DOHH2 (cell line): ENCODE data around the gene CBLN4.

Source experiments
- EZH2phosphoT487 ChIP-seq: fragments of 200-600 bp; sonication (generic); IDR thresholded peaks from 2 replicates; pipeline ENCODE4 v1.6.1; 2017; ENCODE audit warnings: borderline replicate concordance, mild to moderate bottlenecking, antibody characterized with exemption, low read length, moderate library complexity, mixed read lengths
- TF ChIP-seq, protein P1 (sequence below): fragments of 200-600 bp; sonication (generic); IDR thresholded peaks from one replicate; pipeline ENCODE4 v1.5.1; 2014; ENCODE audit warnings: antibody characterized with exemption, mild to moderate bottlenecking, low read depth, low read length; ENCODE audit not compliant: poor library complexity, severe bottlenecking

DNA sequence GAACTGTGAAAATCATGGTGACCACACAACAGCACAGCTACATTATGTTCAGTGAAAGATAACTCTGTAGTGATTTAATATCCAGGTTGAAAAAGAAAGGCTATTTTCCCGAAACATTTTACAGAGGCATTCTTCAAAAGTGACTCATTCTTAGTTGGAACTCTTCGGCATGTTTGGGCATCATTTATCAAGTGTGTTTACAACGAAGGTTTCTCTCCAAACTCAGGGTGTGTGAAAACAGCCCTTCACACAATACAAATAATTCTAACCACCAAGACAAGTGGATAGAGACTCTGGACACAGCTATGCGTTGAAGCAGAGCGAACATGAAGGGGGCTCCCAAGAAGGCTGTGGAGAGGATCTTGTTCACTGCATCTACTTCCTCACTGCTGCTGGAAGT lies 57.6 kb downstream of the CBLN4 start:
- TF ChIP-seq, protein P1, sequence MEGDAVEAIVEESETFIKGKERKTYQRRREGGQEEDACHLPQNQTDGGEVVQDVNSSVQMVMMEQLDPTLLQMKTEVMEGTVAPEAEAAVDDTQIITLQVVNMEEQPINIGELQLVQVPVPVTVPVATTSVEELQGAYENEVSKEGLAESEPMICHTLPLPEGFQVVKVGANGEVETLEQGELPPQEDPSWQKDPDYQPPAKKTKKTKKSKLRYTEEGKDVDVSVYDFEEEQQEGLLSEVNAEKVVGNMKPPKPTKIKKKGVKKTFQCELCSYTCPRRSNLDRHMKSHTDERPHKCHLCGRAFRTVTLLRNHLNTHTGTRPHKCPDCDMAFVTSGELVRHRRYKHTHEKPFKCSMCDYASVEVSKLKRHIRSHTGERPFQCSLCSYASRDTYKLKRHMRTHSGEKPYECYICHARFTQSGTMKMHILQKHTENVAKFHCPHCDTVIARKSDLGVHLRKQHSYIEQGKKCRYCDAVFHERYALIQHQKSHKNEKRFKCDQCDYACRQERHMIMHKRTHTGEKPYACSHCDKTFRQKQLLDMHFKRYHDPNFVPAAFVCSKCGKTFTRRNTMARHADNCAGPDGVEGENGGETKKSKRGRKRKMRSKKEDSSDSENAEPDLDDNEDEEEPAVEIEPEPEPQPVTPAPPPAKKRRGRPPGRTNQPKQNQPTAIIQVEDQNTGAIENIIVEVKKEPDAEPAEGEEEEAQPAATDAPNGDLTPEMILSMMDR: no peak
- TF ChIP-seq EZH2phosphoT487: no peak
